GM12878 (cell line): ENCODE measurements around the gene GALNT18.

Experiments used
- ATF3 ChIP-seq: IDR thresholded peaks from 2 replicates; pipeline ENCODE4 v1.6.1; 2011; ENCODE audit warnings: low read depth, mild to moderate bottlenecking, low read length, moderate library complexity, borderline replicate concordance; ENCODE audit errors: extremely low read depth
- CTCF ChIP-seq, 3 experiments: IDR thresholded peaks in 2 of 3; conservative IDR thresholded peaks in 1 of 3; 2 replicates each; pipeline ENCODE4 v1.5.1; 2011; ENCODE audit warnings: low read depth in 3 of 3, low read length in 3 of 3, mild to moderate bottlenecking in 3 of 3, control low read depth in 2 of 3, moderate library complexity in 2 of 3, inconsistent platforms in 1 of 3, mixed read lengths in 1 of 3; ENCODE audit not compliant: control insufficient read depth in 2 of 3, insufficient read depth in 1 of 3; ENCODE audit errors: extremely low read depth in 1 of 3
- FOXK2 ChIP-seq: fragments of 450-650 bp; IDR thresholded peaks from 2 replicates; pipeline ENCODE4 v1.6.1; 2017; ENCODE audit warnings: mild to moderate bottlenecking, moderate library complexity
- NBN ChIP-seq: fragments of 450-650 bp; IDR thresholded peaks from 2 replicates; pipeline ENCODE4 v1.6.1; 2016
- POLR2A ChIP-seq: IDR thresholded peaks from 2 replicates; pipeline ENCODE4 v1.6.1; 2011; ENCODE audit warnings: low read depth, mild to moderate bottlenecking, low read length
- REST ChIP-seq: IDR thresholded peaks from 2 replicates; pipeline ENCODE4 v1.6.1; 2012; ENCODE audit warnings: mild to moderate bottlenecking, low read depth, low read length
- USF1 ChIP-seq: IDR thresholded peaks from 2 replicates; pipeline ENCODE4 v1.6.1; 2011; ENCODE audit warnings: borderline replicate concordance, low read depth, mild to moderate bottlenecking, moderate library complexity, mixed read lengths, low read length; ENCODE audit not compliant: insufficient read depth; ENCODE audit errors: extremely low read length

- no peak for TF ChIP-seq CTCF (IDR thresholded peaks at IDR 0.05 in 2 of 3, conservative IDR thresholded peaks at IDR 0.05 in 1 of 3; ENCODE audit: control insufficient read depth in 2 of 3, extremely low read depth in 1 of 3, insufficient read depth in 1 of 3, low read depth in 3 of 3, low read length in 3 of 3)
- TF ChIP-seq POLR2A = no peak
- TF ChIP-seq FOXK2 = no peak
- no peak for TF ChIP-seq REST
- TF ChIP-seq NBN = no peak
- no peak for TF ChIP-seq ATF3
- TF ChIP-seq USF1 = no peak
Observed at GRCh38 chr11:11322101-11322500, 299.7 kb downstream of the GALNT18 start.
